IgD-negative memory B cell (primary cell): ENCODE results near the gene COLEC12. TPM values are rescaled to one million over a fixed set of nuclear protein-coding genes. Genes with fewer than 3 reads are reported as not detected.

Experiments
- H3K27ac Mint-ChIP-seq, 3 donors: one replicate each; pipeline ENCODE4 v1.8.0; 2020 to 2022; ENCODE audit warnings: mild to moderate bottlenecking in 3 of 3, mixed read lengths in 3 of 3, moderate library complexity in 1 of 3
- H3K27me3 Mint-ChIP-seq: one replicate; pipeline ENCODE4 v1.8.0; 2021; ENCODE audit warnings: mixed read lengths
- H3K36me3 Mint-ChIP-seq: one replicate; pipeline ENCODE4 v1.8.0; 2020; ENCODE audit warnings: mild to moderate bottlenecking, mixed read lengths
- H3K4me1 Mint-ChIP-seq, 3 donors: one replicate each; pipeline ENCODE4 v1.8.0; 2020 to 2022; ENCODE audit warnings: mixed read lengths in 3 of 3, mild to moderate bottlenecking in 1 of 3
- H3K4me3 Mint-ChIP-seq, 4 donors: one replicate each; pipeline ENCODE4 v1.8.0; 2020 to 2022; ENCODE audit warnings: mild to moderate bottlenecking in 4 of 4, mixed read lengths in 4 of 4, moderate library complexity in 3 of 4
- H3K9me3 Mint-ChIP-seq, 3 donors: one replicate each; pipeline ENCODE4 v1.8.0; 2020 to 2021; ENCODE audit warnings: mixed read lengths in 3 of 3, mild to moderate bottlenecking in 1 of 3
- polyA plus RNA-seq: library from polyadenylated mRNA; unstranded; fragments of 300-500 nt; fragmentation: Illumina TruSeq; gene quantifications from one replicate; pipeline ENCODE4 v1.2.3, GENCODE V29; 2021

Gene COLEC12
- polyA plus RNA-seq, 1 donor from 2014 or later: not detected

DNA sequence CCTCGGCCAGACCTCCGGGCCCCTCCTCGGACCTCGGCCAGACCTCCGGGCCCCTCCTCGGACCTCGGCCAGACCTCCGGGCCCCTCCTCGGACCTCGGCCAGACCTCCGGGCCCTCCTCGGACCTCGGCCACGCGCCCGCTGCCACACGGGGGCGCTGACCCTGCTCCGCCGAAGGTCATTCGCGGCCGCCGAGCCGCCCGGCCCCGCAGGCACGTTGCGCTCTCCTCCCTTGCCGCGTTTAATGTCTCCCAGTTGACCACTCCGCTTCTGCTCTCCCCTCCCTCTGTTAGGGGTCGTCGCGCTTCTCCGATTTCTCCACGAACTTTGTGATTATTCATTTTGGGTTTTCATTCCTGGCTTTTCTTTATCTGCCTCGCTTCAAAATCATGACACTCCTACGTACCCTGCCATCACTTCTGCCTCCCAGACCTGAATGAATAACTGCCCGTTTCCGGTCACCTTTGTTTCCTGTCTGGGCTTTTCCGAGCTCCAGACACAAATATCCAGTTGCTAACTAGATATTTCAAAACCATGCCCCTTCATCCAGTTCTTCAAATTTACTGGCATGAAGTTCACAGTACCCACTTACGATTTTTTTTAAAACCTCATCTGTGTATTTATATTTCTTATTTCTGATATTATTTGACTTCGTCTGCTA lies 14.8 kb upstream of the COLEC12 start:
- Mint-ChIP-seq H3K4me3 (no peak overlapping the region), H3K4me1 (no peaks in the 10 kb centered on the region), H3K27ac (no peak overlapping the region), H3K36me3 (no peaks in the 10 kb centered on the region), H3K27me3 (no peaks in the 10 kb centered on the region), H3K9me3 (peaks cover 0 to 6% (median 3%) of the 10 kb centered on the region in 3 donors)

DNA sequence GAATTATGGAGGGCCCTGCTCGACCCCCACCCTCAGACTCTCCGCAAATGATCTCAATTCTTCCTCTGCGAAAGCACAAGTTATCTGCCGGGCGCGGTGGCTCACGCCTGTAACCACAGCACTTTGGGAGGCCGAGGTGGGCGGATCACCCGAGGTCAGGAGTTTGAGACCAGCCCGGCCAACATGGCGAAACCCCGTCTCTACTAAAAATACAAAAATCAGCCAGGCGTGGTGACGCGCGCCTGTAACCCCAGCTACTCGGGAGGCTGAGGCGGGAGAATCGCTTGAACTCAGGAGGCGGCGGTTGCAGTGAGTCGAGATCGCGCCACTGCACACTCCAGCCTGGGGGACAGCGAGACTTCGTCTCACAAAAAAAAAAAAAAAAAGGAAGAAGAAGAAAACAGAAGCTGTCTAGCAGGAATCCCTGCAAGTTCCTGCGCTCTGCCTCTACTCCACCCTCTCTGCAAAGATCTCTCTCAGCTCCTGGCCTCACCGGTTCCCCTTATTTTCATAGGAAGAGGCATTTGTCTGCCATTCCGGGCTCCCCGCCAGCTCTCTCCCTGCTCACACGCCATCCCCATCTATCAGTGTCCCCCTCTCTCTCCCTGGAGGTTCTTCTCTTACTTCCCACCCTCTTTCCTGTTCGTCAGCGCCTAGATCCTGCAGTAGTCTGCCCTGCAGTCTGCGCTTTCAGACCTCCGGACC lies 13.5 kb upstream of the COLEC12 start:
- peaks cover 0 to 6% (median 3%) of the 10 kb centered on the region in 3 donors for H3K9me3 Mint-ChIP-seq
- no peaks in the 10 kb centered on the region for H3K36me3 Mint-ChIP-seq
- no peaks in the 10 kb centered on the region for H3K27me3 Mint-ChIP-seq
- no peak overlapping the region for H3K27ac Mint-ChIP-seq
- H3K4me1 Mint-ChIP-seq: no peaks in the 10 kb centered on the region
- H3K4me3 Mint-ChIP-seq: no peak overlapping the region

DNA sequence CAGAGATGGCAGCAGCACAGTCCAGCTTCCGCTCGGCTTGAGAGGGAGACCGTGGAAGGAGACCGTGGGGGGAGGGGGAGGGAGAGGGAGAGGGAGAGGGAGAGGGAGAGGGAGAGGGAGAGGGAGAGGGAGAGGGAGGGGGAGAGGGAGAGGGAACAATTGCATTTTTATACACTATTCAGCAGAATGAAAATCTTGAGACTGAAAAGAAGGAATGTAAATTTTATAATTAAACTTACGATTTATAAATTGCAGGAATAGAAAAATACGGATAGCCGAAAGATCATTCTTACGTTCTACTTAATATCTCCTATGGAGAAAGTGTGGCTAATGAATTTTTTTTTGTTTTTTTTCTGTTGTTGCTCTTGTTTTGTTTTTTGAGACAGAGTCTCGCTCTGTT lies 12.5 kb upstream of the COLEC12 start:
- H3K4me3 Mint-ChIP-seq: no peak overlapping the region
- H3K27ac Mint-ChIP-seq: no peak overlapping the region
- no peaks in the 10 kb centered on the region for H3K36me3 Mint-ChIP-seq
- H3K9me3 Mint-ChIP-seq: peaks cover 0 to 6% (median 3%) of the 10 kb centered on the region in 3 donors
- H3K27me3 Mint-ChIP-seq: no peaks in the 10 kb centered on the region
- H3K4me1 Mint-ChIP-seq: no peaks in the 10 kb centered on the region

- Mint-ChIP-seq H3K4me1 (peaks cover 0 to 2% (median 0%) of the 10 kb centered on the region in 3 donors), H3K27me3 (no peaks in the 10 kb centered on the region), H3K27ac (no peak overlapping the region), H3K4me3 (no peak overlapping the region), H3K36me3 (peaks cover 2% of the 10 kb centered on the region), H3K9me3 (peaks cover 0 to 3% (median 2%) of the 10 kb centered on the region in 3 donors)
Observed at GRCh38 chr18:508835-509234, 8.3 kb upstream of the COLEC12 start.

- no peaks in the 10 kb centered on the region for H3K27me3 Mint-ChIP-seq
- peaks cover 0 to 2% (median 0%) of the 10 kb centered on the region in 3 donors for H3K4me1 Mint-ChIP-seq
- peaks cover 2% of the 10 kb centered on the region for H3K36me3 Mint-ChIP-seq
- peaks cover 0 to 3% (median 2%) of the 10 kb centered on the region in 3 donors for H3K9me3 Mint-ChIP-seq
- no peak overlapping the region for H3K4me3 Mint-ChIP-seq
- no peak overlapping the region for H3K27ac Mint-ChIP-seq
Observed at GRCh38 chr18:507636-508035, 7.1 kb upstream of the COLEC12 start.

GRCh38 chr18:506801-507200 lies 6.3 kb upstream of the COLEC12 start:
- peaks cover 2% of the 10 kb centered on the region for H3K36me3 Mint-ChIP-seq
- H3K9me3 Mint-ChIP-seq: peaks cover 0 to 3% (median 2%) of the 10 kb centered on the region in 3 donors
- H3K4me3 Mint-ChIP-seq: no peak overlapping the region
- no peaks in the 10 kb centered on the region for H3K27me3 Mint-ChIP-seq
- H3K27ac Mint-ChIP-seq: no peak overlapping the region
- peaks cover 0 to 2% (median 0%) of the 10 kb centered on the region in 3 donors for H3K4me1 Mint-ChIP-seq

- peaks cover 3% of the 10 kb centered on the region for H3K27me3 Mint-ChIP-seq
- H3K4me1 Mint-ChIP-seq: peaks cover 0 to 2% (median 2%) of the 10 kb centered on the region in 3 donors
- H3K36me3 Mint-ChIP-seq: peaks cover 2% of the 10 kb centered on the region
- H3K27ac Mint-ChIP-seq: no peak overlapping the region
- H3K9me3 Mint-ChIP-seq: peaks cover 0 to 3% (median 0%) of the 10 kb centered on the region in 3 donors
- no peak overlapping the region for H3K4me3 Mint-ChIP-seq
Observed at GRCh38 chr18:506264-506663, 5.8 kb upstream of the COLEC12 start.

- H3K27me3 Mint-ChIP-seq: peaks cover 9% of the 10 kb centered on the region
Observed at GRCh38 chr18:505483-506122, 5.1 kb upstream of the COLEC12 start.

GRCh38 chr18:501406-501714 lies 859 bp upstream of the COLEC12 start:
- Mint-ChIP-seq H3K9me3 (peaks cover 0 to 3% (median 0%) of the 10 kb centered on the region in 3 donors), H3K4me1 (peaks cover 0 to 6% (median 4%) of the 10 kb centered on the region in 3 donors), H3K27me3 (peaks cover 30% of the 10 kb centered on the region), H3K27ac (no peak overlapping the region), H3K36me3 (no peaks in the 10 kb centered on the region), H3K4me3 (peak overlapping the region in 2 of 4 donors; percentile 12 to 43)

More at GRCh38 chr18:505483-506122, 5.1 kb upstream of the COLEC12 start:
- Mint-ChIP-seq H3K4me1 (peaks cover 0 to 2% (median 2%) of the 10 kb centered on the region in 3 donors), H3K36me3 (peaks cover 2% of the 10 kb centered on the region), H3K27ac (peak overlapping the region in 1 of 3 donors; percentile 69), H3K9me3 (peaks cover 0 to 3% (median 0%) of the 10 kb centered on the region in 3 donors), H3K4me3 (no peak overlapping the region)

GRCh38 chr18:499776-500631 lies 497 bp downstream of the COLEC12 start:
- Mint-ChIP-seq H3K4me3 (no peak overlapping the region), H3K9me3 (no peaks in the 10 kb centered on the region), H3K36me3 (no peaks in the 10 kb centered on the region), H3K27me3 (peaks cover 30% of the 10 kb centered on the region), H3K27ac (no peak overlapping the region), H3K4me1 (peaks cover 0 to 6% (median 2%) of the 10 kb centered on the region in 3 donors)

DNA sequence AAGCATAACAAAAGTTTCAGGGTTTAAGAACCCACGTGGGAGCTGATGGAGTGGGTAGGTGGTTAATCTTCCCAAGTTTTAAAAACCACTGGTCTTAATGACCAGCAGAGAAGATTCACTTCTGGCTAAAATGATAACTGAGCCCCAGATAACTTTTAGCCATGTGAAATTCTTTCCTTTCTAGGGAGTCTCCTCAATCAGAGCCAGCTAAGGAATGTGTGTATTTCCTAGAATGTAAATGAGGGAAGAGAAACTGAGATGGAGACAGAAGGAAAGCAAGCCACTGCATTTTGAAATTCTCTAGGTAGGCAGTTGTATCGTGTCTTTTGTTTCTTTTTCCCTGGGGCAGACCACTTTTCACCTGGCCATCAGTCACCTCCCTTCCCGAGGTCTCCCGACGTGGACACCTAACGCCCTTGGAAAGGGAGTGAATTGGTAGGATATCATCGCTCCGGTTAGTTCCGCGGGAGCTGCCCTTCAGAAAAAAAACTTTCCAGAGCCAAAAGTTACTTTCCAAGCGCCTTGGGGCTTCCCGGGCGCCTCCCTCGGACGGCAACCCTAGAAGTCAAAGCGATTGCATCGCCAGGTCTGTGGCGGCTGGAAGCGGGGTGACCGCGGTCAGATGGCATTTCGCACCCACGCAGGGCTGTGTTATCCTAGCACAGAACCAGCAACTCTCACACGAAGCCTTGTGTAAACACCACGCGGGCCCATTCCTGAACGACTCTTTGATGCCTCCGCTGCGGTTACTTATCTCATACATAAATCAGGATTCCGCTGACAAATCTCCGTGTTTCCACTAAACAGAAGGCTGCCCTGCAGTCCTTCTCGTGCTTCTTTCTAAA lies 1.3 kb downstream of the COLEC12 start:
- Mint-ChIP-seq H3K36me3 (no peaks in the 10 kb centered on the region), H3K9me3 (no peaks in the 10 kb centered on the region), H3K27ac (no peak overlapping the region), H3K4me1 (peaks cover 0 to 6% (median 2%) of the 10 kb centered on the region in 3 donors), H3K27me3 (peaks cover 30% of the 10 kb centered on the region), H3K4me3 (no peak overlapping the region)

GRCh38 chr18:497688-498087 lies 2.8 kb downstream of the COLEC12 start:
- H3K27me3 Mint-ChIP-seq: peaks cover 30% of the 10 kb centered on the region
- H3K9me3 Mint-ChIP-seq: no peaks in the 10 kb centered on the region
- no peaks in the 10 kb centered on the region for H3K36me3 Mint-ChIP-seq
- no peak overlapping the region for H3K4me3 Mint-ChIP-seq
- peaks cover 0 to 6% (median 2%) of the 10 kb centered on the region in 3 donors for H3K4me1 Mint-ChIP-seq
- H3K27ac Mint-ChIP-seq: no peak overlapping the region

DNA sequence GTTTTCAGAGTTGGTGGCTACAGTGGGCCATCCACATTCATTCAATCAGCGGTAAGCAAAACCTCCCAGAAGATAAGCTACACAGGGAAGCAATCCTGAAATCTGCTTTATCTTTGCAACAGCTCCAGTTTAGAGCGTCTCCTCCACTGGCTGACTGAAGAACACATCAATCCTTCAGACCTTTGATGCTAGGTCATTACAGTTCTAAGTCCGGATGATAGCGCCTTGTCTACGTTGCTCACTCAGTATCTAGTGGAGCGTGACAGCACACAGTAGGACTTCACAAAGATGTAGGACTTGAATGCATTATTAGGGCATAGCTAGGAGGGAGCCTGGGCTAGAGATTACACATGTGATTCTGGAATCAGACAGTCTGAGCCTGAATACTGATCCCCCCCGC lies 5.0 kb downstream of the COLEC12 start:
- H3K27me3 Mint-ChIP-seq: peaks cover 21% of the 10 kb centered on the region
- no peak overlapping the region for H3K4me3 Mint-ChIP-seq
- no peaks in the 10 kb centered on the region for H3K9me3 Mint-ChIP-seq
- H3K4me1 Mint-ChIP-seq: peaks cover 0 to 3% (median 2%) of the 10 kb centered on the region in 3 donors
- no peaks in the 10 kb centered on the region for H3K36me3 Mint-ChIP-seq
- H3K27ac Mint-ChIP-seq: peak overlapping the region in 1 of 3 donors; percentile 19

- Mint-ChIP-seq H3K4me1 (peaks cover 0 to 3% (median 1%) of the 10 kb centered on the region in 3 donors), H3K27me3 (peaks cover 21% of the 10 kb centered on the region), H3K36me3 (no peaks in the 10 kb centered on the region), H3K27ac (no peak overlapping the region), H3K9me3 (no peaks in the 10 kb centered on the region), H3K4me3 (no peak overlapping the region)
Observed at GRCh38 chr18:495017-495416, 5.5 kb downstream of the COLEC12 start.
